Liver (tissue), 3 donors: ENCODE data around the gene SDF4.

Source experiments
- EGR1 ChIP-seq, 2 donors: IDR thresholded peaks; 2 replicates each; pipeline ENCODE4 v1.6.1; 2016 to 2018; ENCODE audit warnings: antibody characterized with exemption in 2 of 2, low read depth in 2 of 2
- HNF4G ChIP-seq: IDR thresholded peaks from 2 replicates; pipeline ENCODE4 v1.6.1; 2016; ENCODE audit warnings: antibody characterized with exemption
- RAD21 ChIP-seq, 2 donors: IDR thresholded peaks; 2 replicates each; pipeline ENCODE4 v1.6.1; 2016; ENCODE audit warnings: antibody characterized with exemption in 2 of 2, mild to moderate bottlenecking in 2 of 2
- SP1 ChIP-seq: IDR thresholded peaks from 2 replicates; pipeline ENCODE4 v1.6.1; 2018; ENCODE audit warnings: antibody characterized with exemption, mild to moderate bottlenecking
- TF ChIP-seq, protein P1 (sequence below): IDR thresholded peaks from 2 replicates; pipeline ENCODE4 v1.6.1; 2016; ENCODE audit warnings: antibody characterized with exemption
- TF ChIP-seq, protein P2 (sequence below): fragments of 150-350 bp; IDR thresholded peaks from 2 replicates; pipeline ENCODE4 v1.5.1; 2017; ENCODE audit warnings: improper control_type of control experiment, low read depth, low read length; ENCODE audit not compliant: missing input control
- TF ChIP-seq, protein P3 (sequence below): IDR thresholded peaks from 2 replicates; pipeline ENCODE4 v1.6.1; 2016; ENCODE audit warnings: antibody characterized with exemption, mild to moderate bottlenecking
- TF ChIP-seq, protein P4 (sequence below): IDR thresholded peaks from 2 replicates; pipeline ENCODE4 v1.6.1; 2016; ENCODE audit warnings: antibody characterized with exemption
- TF ChIP-seq, protein P5 (sequence below): IDR thresholded peaks from 2 replicates; pipeline ENCODE4 v1.6.1; 2016; ENCODE audit warnings: antibody characterized with exemption
- donor health status: healthy.
- donor health status: healthy.

DNA sequence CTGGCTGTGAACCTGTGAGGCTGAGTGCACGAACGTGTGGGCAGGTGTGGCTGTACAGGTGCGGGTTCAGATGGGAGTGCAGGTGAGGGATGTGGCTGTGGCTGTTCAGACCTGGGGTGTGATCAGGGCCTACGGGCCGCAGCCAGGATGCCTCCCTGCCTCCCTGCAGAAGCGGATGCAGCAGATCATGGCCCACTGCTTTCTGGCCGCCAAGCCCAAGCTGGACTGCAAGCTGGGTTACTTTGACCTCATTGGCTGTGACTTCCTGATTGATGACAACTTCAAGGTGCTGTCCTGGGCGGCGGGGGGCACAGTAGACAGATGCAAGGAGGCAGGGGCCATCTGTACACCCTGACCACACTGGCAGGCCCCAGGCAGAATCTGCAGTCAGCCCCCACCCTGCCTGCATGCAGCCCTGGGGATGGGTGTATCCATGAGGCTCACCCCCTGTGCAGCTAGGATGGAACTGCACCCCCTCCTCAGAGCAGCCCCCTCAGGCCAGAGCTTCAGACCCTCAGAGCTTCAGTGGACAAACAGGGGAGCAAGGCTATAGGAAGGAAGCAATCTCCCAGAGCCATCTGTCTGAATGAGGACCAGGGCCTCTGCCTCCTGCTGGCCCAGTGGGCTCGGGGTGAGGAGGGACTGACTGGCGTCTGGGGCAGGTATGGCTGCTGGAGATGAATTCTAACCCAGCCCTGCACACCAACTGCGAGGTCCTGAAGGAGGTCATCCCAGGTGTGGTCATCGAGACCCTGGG lies 35.2 kb downstream of the SDF4 start:
- TF ChIP-seq, protein P1, sequence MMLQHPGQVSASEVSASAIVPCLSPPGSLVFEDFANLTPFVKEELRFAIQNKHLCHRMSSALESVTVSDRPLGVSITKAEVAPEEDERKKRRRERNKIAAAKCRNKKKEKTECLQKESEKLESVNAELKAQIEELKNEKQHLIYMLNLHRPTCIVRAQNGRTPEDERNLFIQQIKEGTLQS, result no peak
- TF ChIP-seq, protein P2, sequence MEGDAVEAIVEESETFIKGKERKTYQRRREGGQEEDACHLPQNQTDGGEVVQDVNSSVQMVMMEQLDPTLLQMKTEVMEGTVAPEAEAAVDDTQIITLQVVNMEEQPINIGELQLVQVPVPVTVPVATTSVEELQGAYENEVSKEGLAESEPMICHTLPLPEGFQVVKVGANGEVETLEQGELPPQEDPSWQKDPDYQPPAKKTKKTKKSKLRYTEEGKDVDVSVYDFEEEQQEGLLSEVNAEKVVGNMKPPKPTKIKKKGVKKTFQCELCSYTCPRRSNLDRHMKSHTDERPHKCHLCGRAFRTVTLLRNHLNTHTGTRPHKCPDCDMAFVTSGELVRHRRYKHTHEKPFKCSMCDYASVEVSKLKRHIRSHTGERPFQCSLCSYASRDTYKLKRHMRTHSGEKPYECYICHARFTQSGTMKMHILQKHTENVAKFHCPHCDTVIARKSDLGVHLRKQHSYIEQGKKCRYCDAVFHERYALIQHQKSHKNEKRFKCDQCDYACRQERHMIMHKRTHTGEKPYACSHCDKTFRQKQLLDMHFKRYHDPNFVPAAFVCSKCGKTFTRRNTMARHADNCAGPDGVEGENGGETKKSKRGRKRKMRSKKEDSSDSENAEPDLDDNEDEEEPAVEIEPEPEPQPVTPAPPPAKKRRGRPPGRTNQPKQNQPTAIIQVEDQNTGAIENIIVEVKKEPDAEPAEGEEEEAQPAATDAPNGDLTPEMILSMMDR, result no peak
- TF ChIP-seq SP1 (no peak), RAD21 (IDR thresholded peaks at IDR 0.05) (no peak), HNF4G (no peak), EGR1 (IDR thresholded peaks at IDR 0.05; ENCODE audit: low read depth in 2 of 2) (no peak)
- TF ChIP-seq, protein P3, sequence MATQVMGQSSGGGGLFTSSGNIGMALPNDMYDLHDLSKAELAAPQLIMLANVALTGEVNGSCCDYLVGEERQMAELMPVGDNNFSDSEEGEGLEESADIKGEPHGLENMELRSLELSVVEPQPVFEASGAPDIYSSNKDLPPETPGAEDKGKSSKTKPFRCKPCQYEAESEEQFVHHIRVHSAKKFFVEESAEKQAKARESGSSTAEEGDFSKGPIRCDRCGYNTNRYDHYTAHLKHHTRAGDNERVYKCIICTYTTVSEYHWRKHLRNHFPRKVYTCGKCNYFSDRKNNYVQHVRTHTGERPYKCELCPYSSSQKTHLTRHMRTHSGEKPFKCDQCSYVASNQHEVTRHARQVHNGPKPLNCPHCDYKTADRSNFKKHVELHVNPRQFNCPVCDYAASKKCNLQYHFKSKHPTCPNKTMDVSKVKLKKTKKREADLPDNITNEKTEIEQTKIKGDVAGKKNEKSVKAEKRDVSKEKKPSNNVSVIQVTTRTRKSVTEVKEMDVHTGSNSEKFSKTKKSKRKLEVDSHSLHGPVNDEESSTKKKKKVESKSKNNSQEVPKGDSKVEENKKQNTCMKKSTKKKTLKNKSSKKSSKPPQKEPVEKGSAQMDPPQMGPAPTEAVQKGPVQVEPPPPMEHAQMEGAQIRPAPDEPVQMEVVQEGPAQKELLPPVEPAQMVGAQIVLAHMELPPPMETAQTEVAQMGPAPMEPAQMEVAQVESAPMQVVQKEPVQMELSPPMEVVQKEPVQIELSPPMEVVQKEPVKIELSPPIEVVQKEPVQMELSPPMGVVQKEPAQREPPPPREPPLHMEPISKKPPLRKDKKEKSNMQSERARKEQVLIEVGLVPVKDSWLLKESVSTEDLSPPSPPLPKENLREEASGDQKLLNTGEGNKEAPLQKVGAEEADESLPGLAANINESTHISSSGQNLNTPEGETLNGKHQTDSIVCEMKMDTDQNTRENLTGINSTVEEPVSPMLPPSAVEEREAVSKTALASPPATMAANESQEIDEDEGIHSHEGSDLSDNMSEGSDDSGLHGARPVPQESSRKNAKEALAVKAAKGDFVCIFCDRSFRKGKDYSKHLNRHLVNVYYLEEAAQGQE, result no peak
- TF ChIP-seq, protein P4, sequence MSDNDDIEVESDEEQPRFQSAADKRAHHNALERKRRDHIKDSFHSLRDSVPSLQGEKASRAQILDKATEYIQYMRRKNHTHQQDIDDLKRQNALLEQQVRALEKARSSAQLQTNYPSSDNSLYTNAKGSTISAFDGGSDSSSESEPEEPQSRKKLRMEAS, result no peak
- TF ChIP-seq, protein P5, sequence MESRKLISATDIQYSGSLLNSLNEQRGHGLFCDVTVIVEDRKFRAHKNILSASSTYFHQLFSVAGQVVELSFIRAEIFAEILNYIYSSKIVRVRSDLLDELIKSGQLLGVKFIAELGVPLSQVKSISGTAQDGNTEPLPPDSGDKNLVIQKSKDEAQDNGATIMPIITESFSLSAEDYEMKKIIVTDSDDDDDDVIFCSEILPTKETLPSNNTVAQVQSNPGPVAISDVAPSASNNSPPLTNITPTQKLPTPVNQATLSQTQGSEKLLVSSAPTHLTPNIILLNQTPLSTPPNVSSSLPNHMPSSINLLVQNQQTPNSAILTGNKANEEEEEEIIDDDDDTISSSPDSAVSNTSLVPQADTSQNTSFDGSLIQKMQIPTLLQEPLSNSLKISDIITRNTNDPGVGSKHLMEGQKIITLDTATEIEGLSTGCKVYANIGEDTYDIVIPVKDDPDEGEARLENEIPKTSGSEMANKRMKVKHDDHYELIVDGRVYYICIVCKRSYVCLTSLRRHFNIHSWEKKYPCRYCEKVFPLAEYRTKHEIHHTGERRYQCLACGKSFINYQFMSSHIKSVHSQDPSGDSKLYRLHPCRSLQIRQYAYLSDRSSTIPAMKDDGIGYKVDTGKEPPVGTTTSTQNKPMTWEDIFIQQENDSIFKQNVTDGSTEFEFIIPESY, result no peak
